22Rv1 (cell line): ENCODE results near the gene KCNK6.

ENCODE experiments used
- H3K27ac ChIP-seq: fragments of 450-650 bp; 2 replicates; pipeline ENCODE4 v1.5.1; 2017
- CTCF ChIP-seq: fragments of 450-650 bp; IDR thresholded peaks from 2 replicates; pipeline ENCODE4 v1.5.1; 2017; ENCODE audit warnings: mild to moderate bottlenecking
- ZFX ChIP-seq: fragments of 450-650 bp; IDR thresholded peaks from 2 replicates; pipeline ENCODE4 v1.6.1; 2017; ENCODE audit warnings: antibody characterized with exemption, borderline replicate concordance

Gene KCNK6

GRCh38 chr19:38319421-38320258 is at the start of gene KCNK6:
Gene KCNK6, plus strand, starts transcription at chr19:38319845. Its CDS starts 106 bp downstream, at chr19:38319951.
- TF ChIP-seq CTCF = no peak
- TF ChIP-seq ZFX = no peak

GRCh38 chr19:38270587-38271167 is 49.0 kb upstream of the KCNK6 start:
- peak overlapping the region; percentile 93 for H3K27ac ChIP-seq
- no peak for TF ChIP-seq CTCF
- TF ChIP-seq ZFX = no peak

More at GRCh38 chr19:38319421-38320258, at the start of gene KCNK6:
- H3K27ac ChIP-seq = no peak within 1 kb of the TSS

GRCh38 chr19:38273499-38273898 is 46.1 kb upstream of the KCNK6 start:
- TF ChIP-seq ZFX (no peak), CTCF (no peak)
- peak overlapping the region; percentile 93 for H3K27ac ChIP-seq

- H3K27ac ChIP-seq = peak overlapping the region; percentile 93
- TF ChIP-seq ZFX = no peak
- no peak for TF ChIP-seq CTCF
Measured at GRCh38 chr19:38274739-38275138, 44.9 kb upstream of the KCNK6 start.

GRCh38 chr19:38276942-38277517 is 42.6 kb upstream of the KCNK6 start:
- TF ChIP-seq ZFX (no peak), CTCF (no peak)
- H3K27ac ChIP-seq = peak overlapping the region; percentile 54

GRCh38 chr19:38277549-38277948 is 42.1 kb upstream of the KCNK6 start:
- H3K27ac ChIP-seq = peak overlapping the region; percentile 54
- TF ChIP-seq ZFX (no peak), CTCF (no peak)
